ENCODE measurements around the gene APH1A.

GRCh38 chr1:150282558-150282958 is 13.7 kb upstream of the APH1A start:
- no peak for TF ChIP-seq CTCF (CRISPR knock-in tag; IDR thresholded peaks at IDR 0.05)
- TF ChIP-seq TIGD3 (CRISPR knock-in tag; IDR thresholded peaks at IDR 0.05; ENCODE audit: borderline replicate concordance) = no peak
- TF ChIP-seq MAX (IDR thresholded peaks at IDR 0.05) = no peak

Measured in HepG2 (cell line).